Activated CD8-positive, alpha-beta T cell treated with anti-CD3 and anti-CD28 coated beads for 36 hours (primary cell): ENCODE data around the gene CPLX1. TPM values are rescaled to one million over a fixed set of nuclear protein-coding genes. Genes with fewer than 3 reads are reported as not detected.

Experiments
- ATAC-seq: fragments of 200-7000 bp; cut with Tn5 transposase; one replicate; pipeline ENCODE4 v1.10.0; 2021; ENCODE audit warnings: mild to moderate bottlenecking, moderate library complexity
- CTCF ChIA-PET: fragments of 350-600 bp; sonication (Branson Sonifier 250); formaldehyde crosslinking; loops from one replicate; lab custom pipeline; 2021; ENCODE audit warnings: antibody characterized with exemption; lab: Charles Lee
- POLR2A ChIA-PET: fragments of 350-600 bp; sonication (Branson Sonifier 250); formaldehyde crosslinking; loops from one replicate; lab custom pipeline; 2021; ENCODE audit warnings: antibody characterized with exemption; lab: Charles Lee
- DNase-seq: peaks from one replicate; pipeline ENCODE4 v3.0.0-alpha.2; 2020
- H3K27ac Mint-ChIP-seq: one replicate; pipeline ENCODE4 v1.8.0; 2021; ENCODE audit warnings: mild to moderate bottlenecking, mixed read lengths
- H3K27me3 Mint-ChIP-seq: one replicate; pipeline ENCODE4 v1.8.0; 2021; ENCODE audit warnings: mixed read lengths
- H3K36me3 Mint-ChIP-seq: one replicate; pipeline ENCODE4 v1.8.0; 2021; ENCODE audit warnings: low read depth, mixed read lengths
- H3K4me1 Mint-ChIP-seq: one replicate; pipeline ENCODE4 v1.8.0; 2021; ENCODE audit warnings: low read depth, mixed read lengths
- H3K4me3 Mint-ChIP-seq: one replicate; pipeline ENCODE4 v1.8.0; 2021; ENCODE audit warnings: mild to moderate bottlenecking, moderate library complexity, mixed read lengths
- H3K9me3 Mint-ChIP-seq: one replicate; pipeline ENCODE4 v1.8.0; 2021; ENCODE audit warnings: mixed read lengths
- intact Hi-C: fragments of 100-400 bp; cut with micrococcal nuclease; formaldehyde crosslinking; loops from one replicate; pipeline ENCODE4 v1.10.0; 2022
- total RNA-seq, 2 experiments: library from RNA; stranded (reverse); gene quantifications; one replicate each; pipeline ENCODE4 v1.2.3, GENCODE V29; 2021
- TF ChIP-seq, protein P1 (sequence below): fragments of 200-600 bp; IDR thresholded peaks from one replicate; pipeline ENCODE4 v1.8.0; 2022; ENCODE audit warnings: antibody characterized with exemption, mild to moderate bottlenecking

CPLX1 gene
- total RNA-seq, 2 experiments from 2014 or later, result not detected

DNA sequence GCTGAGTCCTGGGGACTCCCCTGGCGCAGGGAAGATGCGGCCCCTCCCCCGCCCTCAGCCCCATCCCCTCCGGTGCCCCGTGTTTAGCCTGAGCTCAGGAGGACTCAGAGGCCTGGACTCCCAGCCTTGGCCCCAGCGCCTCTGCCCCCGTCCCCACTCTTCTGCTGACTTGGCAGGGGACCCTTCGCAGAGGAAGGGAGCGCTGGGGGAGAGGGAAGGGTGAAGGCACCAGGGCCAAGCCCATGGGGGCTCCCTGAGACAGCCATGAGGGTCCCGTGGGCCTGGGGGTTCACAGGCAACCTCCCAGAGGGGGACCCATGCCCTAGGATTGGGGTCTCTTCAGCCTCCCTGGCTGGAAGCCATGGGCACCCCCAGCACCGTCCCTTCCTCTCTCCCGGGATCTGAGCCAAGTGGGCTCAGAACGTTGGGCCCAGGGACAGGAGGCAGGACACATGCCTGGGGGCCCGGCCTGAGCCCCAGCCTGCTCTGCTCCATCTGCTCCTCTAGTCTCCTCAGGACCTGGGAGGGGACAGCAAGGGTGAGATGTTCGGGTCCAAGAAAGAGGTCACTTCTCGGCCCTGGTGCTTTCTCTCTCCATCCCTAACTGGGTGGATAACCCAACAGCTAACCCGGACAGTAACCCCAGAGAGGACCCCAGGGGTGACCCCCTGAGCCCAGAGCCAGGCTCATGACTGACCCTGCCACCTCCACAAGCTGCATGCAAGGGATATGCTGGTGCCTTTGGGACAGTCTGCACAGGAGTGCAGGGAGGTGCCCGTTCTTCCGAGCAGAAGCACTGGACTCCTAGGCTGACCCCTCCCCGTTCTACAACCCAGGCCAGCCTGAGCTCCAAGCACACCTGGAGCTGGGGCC, 1.5 kb upstream of the CPLX1 start:
- intact Hi-C loops, result no loop called here
- DNase-seq (no peak), ATAC-seq (peak; percentile 18)
- peaks cover 32% of the 10 kb centered on the region for H3K27me3 Mint-ChIP-seq
- peaks cover 2% of the 10 kb centered on the region for H3K9me3 Mint-ChIP-seq
- H3K4me3 Mint-ChIP-seq, result no peak overlapping the region
- ChIA-PET POLR2A (no interaction called here), CTCF (no interaction called here)
- no peaks in the 10 kb centered on the region for H3K36me3 Mint-ChIP-seq
- TF ChIP-seq, protein P1, sequence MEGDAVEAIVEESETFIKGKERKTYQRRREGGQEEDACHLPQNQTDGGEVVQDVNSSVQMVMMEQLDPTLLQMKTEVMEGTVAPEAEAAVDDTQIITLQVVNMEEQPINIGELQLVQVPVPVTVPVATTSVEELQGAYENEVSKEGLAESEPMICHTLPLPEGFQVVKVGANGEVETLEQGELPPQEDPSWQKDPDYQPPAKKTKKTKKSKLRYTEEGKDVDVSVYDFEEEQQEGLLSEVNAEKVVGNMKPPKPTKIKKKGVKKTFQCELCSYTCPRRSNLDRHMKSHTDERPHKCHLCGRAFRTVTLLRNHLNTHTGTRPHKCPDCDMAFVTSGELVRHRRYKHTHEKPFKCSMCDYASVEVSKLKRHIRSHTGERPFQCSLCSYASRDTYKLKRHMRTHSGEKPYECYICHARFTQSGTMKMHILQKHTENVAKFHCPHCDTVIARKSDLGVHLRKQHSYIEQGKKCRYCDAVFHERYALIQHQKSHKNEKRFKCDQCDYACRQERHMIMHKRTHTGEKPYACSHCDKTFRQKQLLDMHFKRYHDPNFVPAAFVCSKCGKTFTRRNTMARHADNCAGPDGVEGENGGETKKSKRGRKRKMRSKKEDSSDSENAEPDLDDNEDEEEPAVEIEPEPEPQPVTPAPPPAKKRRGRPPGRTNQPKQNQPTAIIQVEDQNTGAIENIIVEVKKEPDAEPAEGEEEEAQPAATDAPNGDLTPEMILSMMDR, result no peak
- no peaks in the 10 kb centered on the region for H3K4me1 Mint-ChIP-seq
- H3K27ac Mint-ChIP-seq, result no peak overlapping the region

DNA sequence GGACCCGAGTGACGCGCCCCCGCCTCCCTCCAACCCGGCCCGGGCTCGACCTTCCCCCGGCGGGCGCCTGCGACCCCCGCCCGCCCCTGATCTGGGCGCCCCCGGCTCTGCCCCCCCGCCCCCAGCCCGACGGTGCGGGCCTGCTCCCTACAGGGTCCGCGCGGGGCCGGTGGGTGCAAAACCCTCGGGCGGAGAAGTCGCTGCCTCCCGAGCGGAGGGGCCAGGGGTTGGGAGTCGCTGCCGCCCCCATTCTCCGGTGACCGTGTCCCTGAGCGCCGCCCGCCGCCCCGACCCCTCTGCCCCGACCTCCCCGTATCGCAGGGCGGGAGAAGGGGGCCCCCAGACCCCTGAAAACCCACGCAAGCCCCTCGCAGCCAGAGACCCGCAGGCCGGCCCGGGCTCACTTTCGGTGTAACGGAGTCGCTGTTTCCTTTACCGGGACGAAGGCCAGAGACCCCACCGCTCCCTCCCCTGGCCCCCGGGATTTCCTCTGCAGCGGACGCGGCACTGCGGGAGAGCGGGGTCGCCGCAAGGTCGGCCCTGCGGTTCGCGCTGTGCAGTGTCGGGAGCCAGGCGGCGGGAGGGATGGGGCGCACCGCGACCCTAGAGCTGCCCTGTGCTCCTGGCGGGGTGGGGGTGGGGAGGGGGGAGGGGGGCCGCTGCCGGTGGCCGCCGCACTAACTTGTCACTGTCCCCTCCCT, 729 bp upstream of the CPLX1 start:
- ChIA-PET CTCF (no interaction called here), POLR2A (no interaction called here)
- ATAC-seq (no peak), DNase-seq (no peak)
- TF ChIP-seq, protein P1, result no peak
- no peaks in the 10 kb centered on the region for H3K36me3 Mint-ChIP-seq
- H3K9me3 Mint-ChIP-seq, result peaks cover 2% of the 10 kb centered on the region
- intact Hi-C loops, result no loop called here
- peaks cover 40% of the 10 kb centered on the region for H3K27me3 Mint-ChIP-seq
- no peaks in the 10 kb centered on the region for H3K4me1 Mint-ChIP-seq
- no peak overlapping the region for H3K27ac Mint-ChIP-seq
- H3K4me3 Mint-ChIP-seq, result no peak overlapping the region

- ChIA-PET CTCF (no interaction called here), POLR2A (no interaction called here)
- Mint-ChIP-seq H3K9me3 (no peaks in the 10 kb centered on the region), H3K4me3 (no peak overlapping the region), H3K27ac (no peak overlapping the region), H3K27me3 (peaks cover 44% of the 10 kb centered on the region), H3K36me3 (no peaks in the 10 kb centered on the region), H3K4me1 (no peaks in the 10 kb centered on the region)
- TF ChIP-seq, protein P1, result no peak
- intact Hi-C loops, result no loop called here
- DNase-seq (no peak), ATAC-seq (peak; percentile 61)
These were observed 612 bp downstream of the CPLX1 start for GRCh38 chr4:825063-825970.

DNA sequence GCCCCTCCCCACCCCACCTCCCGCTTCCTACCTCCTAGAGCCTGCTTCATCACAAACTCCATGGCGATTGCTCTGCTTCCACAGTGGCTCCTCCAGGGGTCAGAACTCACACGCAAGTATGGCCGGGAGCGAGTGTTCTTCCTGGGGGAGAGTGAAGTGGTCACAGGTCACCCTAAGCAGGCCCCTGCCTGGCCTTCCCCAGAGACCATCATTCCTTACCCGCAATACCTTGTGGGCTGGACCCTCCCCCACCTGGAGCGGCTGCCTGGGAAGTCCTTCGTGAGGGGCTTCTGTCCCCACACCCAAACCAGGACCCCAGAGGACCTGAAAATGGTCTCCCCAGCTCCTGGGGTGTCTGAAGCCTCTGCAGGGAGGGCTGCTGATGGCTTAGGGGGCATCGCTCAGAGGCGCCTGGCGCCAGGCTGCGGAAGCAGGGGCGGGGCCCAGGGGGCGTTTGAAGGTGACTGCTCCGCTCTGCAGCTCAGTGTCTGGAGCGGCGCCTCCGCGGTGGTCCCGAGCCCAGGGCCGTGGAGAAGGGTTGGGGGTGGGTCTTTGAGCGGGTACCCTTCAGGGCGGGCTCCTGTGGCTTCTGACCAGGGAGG, 1.4 kb downstream of the CPLX1 start:
- ATAC-seq (no peak), DNase-seq (no peak)
- H3K27ac Mint-ChIP-seq, result no peak overlapping the region
- TF ChIP-seq, protein P1, result no peak
- no peaks in the 10 kb centered on the region for H3K9me3 Mint-ChIP-seq
- peaks cover 49% of the 10 kb centered on the region for H3K27me3 Mint-ChIP-seq
- H3K4me1 Mint-ChIP-seq, result no peaks in the 10 kb centered on the region
- POLR2A ChIA-PET, result no interaction called here
- intact Hi-C loops, result no loop called here
- CTCF ChIA-PET, result no interaction called here
- no peak overlapping the region for H3K4me3 Mint-ChIP-seq
- no peaks in the 10 kb centered on the region for H3K36me3 Mint-ChIP-seq
